Endodermal cell (in vitro differentiated cells): Measurements from ENCODE around the gene GEMIN5. TPM values are rescaled to one million over a fixed set of nuclear protein-coding genes. Genes with fewer than 3 reads are reported as not detected.

Experiments
- DNase-seq: peaks from one replicate; pipeline ENCODE4 v3.0.0-alpha.2; 2017
- H3K27ac ChIP-seq: 2 replicates; pipeline ENCODE4 v1.5.1; 2013; ENCODE audit warnings: mild to moderate bottlenecking, low read depth, low read length, moderate library complexity
- H3K27me3 ChIP-seq: 2 replicates; pipeline ENCODE4 v1.6.1; 2013; ENCODE audit warnings: mild to moderate bottlenecking, low read length, moderate library complexity; ENCODE audit not compliant: insufficient read depth, control insufficient read depth, poor library complexity, severe bottlenecking
- H3K36me3 ChIP-seq: 2 replicates; pipeline ENCODE4 v1.7.0; 2013; ENCODE audit warnings: mild to moderate bottlenecking, low read length, moderate library complexity; ENCODE audit not compliant: control insufficient read depth, insufficient read depth
- H3K4me1 ChIP-seq: one replicate; pipeline ENCODE4 v1.7.0; 2013; ENCODE audit warnings: low read length; ENCODE audit not compliant: control insufficient read depth, insufficient read depth
- H3K4me3 ChIP-seq: 2 replicates; pipeline ENCODE4 v1.5.1; 2013; ENCODE audit warnings: mild to moderate bottlenecking, low read length, moderate library complexity
- H3K9ac ChIP-seq: 2 replicates; pipeline ENCODE4 v1.6.1; 2013; ENCODE audit warnings: mild to moderate bottlenecking, low read length, moderate library complexity; ENCODE audit not compliant: poor library complexity, severe bottlenecking; ENCODE audit errors: extremely low read depth
- H3K9me3 ChIP-seq: 2 replicates; pipeline ENCODE4 v1.6.1; 2013; ENCODE audit warnings: mild to moderate bottlenecking, low read length, moderate library complexity; ENCODE audit not compliant: control insufficient read depth
- H3K27ac Mint-ChIP-seq: 2 replicates; pipeline ENCODE4 v1.8.0; 2020; ENCODE audit warnings: mixed read lengths
- H3K27me3 Mint-ChIP-seq: 2 replicates; pipeline ENCODE4 v1.8.0; 2021; ENCODE audit warnings: mild to moderate bottlenecking, mixed read lengths; ENCODE audit not compliant: insufficient read depth
- H3K36me3 Mint-ChIP-seq: 2 replicates; pipeline ENCODE4 v1.8.0; 2020; ENCODE audit warnings: low read depth, mixed read lengths
- H3K4me1 Mint-ChIP-seq: 2 replicates; pipeline ENCODE4 v1.8.0; 2020; ENCODE audit warnings: mixed read lengths
- H3K4me3 Mint-ChIP-seq: 2 replicates; pipeline ENCODE4 v1.8.0; 2020; ENCODE audit warnings: mild to moderate bottlenecking, moderate library complexity, mixed read lengths
- H3K9me3 Mint-ChIP-seq: 2 replicates; pipeline ENCODE4 v1.8.0; 2020; ENCODE audit warnings: mild to moderate bottlenecking, mixed read lengths
- WGBS, 2 experiments: methylation state at CpG; one replicate each; pipeline versions ENCODE4 v1.1.5 to v1.1.7; 2013; ENCODE audit warnings: missing lambda C conversion rate in 2 of 2, mixed read lengths in 1 of 2; ENCODE audit not compliant: insufficient coverage in 1 of 2, insufficient read length in 1 of 2; 5-methylcytosine and 5-hydroxymethylcytosine counted together
- total RNA-seq, 2 donors: library from RNA; stranded (reverse); fragmentation: NEBNext Ultra II Directional in 1 of 2; extraction: Animal tissue kit (Norgen Biotek cat#: 25700) in 1 of 2; gene quantifications; 2 replicates in 1 of 2; 3 replicates in 1 of 2; pipeline ENCODE4 v1.2.1, GENCODE V29; 2021
- TF ChIP-seq, protein P1 (sequence below): fragments of 200-600 bp; sonication (generic); conservative IDR thresholded peaks from 2 replicates; pipeline ENCODE4 v1.5.0; 2021; ENCODE audit warnings: antibody characterized with exemption, mild to moderate bottlenecking

Gene GEMIN5
- total RNA-seq, 2 donors from 2014 or later, result 25.6 to 26.4 TPM

DNA sequence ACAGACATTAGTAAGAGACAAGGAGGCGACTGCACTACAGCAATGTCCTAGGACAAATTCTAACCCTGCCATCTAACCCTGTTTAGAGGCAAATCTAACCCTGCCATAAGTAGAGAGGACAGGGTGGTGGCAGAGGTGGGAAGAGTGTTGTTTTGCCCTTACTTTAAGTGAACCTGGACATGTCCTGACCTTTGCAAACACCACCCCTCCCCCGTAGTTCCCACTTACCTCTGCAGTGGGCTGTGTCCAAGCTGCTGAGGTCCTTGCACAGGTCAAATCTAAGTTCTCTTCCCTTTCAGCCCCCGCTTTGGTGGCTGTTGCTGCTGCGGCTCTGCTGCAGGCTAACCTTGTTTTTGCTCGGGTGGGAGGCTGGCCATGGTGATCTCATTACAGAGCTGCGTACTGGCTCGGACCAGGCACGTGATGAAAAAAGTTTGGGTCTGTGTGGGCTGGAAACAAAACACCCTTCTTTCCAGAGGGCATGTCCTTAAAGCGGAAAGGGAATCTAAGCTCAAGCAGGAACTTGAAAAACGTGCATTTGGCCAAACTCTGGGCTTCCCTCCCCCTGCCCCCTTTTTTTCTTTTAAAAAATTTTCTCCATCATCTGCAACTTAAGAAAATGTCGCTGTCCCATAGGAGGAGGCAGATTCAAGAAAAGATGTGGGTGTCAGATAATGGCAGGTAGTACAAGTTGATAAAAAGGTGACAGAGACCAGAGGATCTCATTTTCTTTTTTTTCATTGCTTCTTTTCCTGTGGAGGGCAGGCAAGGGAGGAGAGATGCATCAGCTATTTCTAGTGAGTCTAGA, 87.6 kb downstream of the GEMIN5 start, which contains the start of gene FAXDC2:
Gene FAXDC2 (minus strand): TSS at position 349 of the 808 bp plus-strand sequence. CDS start 12,425 bp downstream, outside the sequence.
- DNase-seq, result peak; percentile 88
- H3K27ac Mint-ChIP-seq, result peak within 1 kb of the TSS; percentile 95
- Histone ChIP-seq H3K27me3 (no peaks in the 10 kb centered on the region), H3K4me3 (peak within 1 kb of the TSS; percentile 82), H3K27ac (peak within 1 kb of the TSS; percentile 77), H3K9me3 (no peaks in the 10 kb centered on the region), H3K4me1 (no peaks in the 10 kb centered on the region), H3K36me3 (no peaks in the 10 kb centered on the region), H3K9ac (peak within 1 kb of the TSS; percentile 33)
- WGBS, 2 experiments, result 22 to 33% methylated on average over 6 to 11 of the region's 11 CpGs
- peaks cover 3% of the 10 kb centered on the region for H3K36me3 Mint-ChIP-seq
- H3K27me3 Mint-ChIP-seq, result peaks cover 3% of the 10 kb centered on the region
- peak within 1 kb of the TSS; percentile 66 for H3K4me3 Mint-ChIP-seq
- TF ChIP-seq, protein P1, sequence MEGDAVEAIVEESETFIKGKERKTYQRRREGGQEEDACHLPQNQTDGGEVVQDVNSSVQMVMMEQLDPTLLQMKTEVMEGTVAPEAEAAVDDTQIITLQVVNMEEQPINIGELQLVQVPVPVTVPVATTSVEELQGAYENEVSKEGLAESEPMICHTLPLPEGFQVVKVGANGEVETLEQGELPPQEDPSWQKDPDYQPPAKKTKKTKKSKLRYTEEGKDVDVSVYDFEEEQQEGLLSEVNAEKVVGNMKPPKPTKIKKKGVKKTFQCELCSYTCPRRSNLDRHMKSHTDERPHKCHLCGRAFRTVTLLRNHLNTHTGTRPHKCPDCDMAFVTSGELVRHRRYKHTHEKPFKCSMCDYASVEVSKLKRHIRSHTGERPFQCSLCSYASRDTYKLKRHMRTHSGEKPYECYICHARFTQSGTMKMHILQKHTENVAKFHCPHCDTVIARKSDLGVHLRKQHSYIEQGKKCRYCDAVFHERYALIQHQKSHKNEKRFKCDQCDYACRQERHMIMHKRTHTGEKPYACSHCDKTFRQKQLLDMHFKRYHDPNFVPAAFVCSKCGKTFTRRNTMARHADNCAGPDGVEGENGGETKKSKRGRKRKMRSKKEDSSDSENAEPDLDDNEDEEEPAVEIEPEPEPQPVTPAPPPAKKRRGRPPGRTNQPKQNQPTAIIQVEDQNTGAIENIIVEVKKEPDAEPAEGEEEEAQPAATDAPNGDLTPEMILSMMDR, result no peak
- H3K9me3 Mint-ChIP-seq, result no peaks in the 10 kb centered on the region
- H3K4me1 Mint-ChIP-seq, result peaks cover 17% of the 10 kb centered on the region

DNA sequence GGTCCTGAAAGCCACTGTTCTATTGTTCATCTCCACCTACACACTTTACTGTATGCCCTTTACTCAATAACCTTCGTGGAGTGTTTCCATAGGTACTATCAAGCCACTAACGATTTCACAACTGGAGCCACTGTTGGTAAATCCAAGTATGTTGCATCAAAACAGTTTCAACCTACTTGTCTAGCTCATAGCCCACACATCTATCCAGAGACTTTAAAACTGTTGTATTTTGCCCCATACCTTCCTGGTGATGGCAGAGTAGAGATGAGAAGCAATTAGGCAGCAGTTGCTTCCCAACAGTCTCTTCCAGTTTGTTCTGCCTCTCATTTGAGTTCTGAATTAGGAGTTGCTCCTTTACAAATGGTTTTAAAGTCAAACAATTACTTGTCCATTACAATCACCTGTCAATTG, 88.2 kb downstream of the GEMIN5 start:
- Histone ChIP-seq H3K27me3 (no peaks in the 10 kb centered on the region), H3K27ac (peak overlapping the region; percentile 77), H3K9ac (peak overlapping the region; percentile 33), H3K4me3 (peak overlapping the region; percentile 82), H3K36me3 (no peaks in the 10 kb centered on the region), H3K4me1 (peaks cover 2% of the 10 kb centered on the region), H3K9me3 (no peaks in the 10 kb centered on the region)
- peak overlapping the region; percentile 95 for H3K27ac Mint-ChIP-seq
- H3K27me3 Mint-ChIP-seq, result peaks cover 7% of the 10 kb centered on the region
- TF ChIP-seq, protein P1, result no peak
- peak overlapping the region; percentile 66 for H3K4me3 Mint-ChIP-seq
- peaks cover 20% of the 10 kb centered on the region for H3K4me1 Mint-ChIP-seq
- peaks cover 3% of the 10 kb centered on the region for H3K36me3 Mint-ChIP-seq
- WGBS, 2 experiments, result 77 to 80% methylated on average over 2 of the region's 2 CpGs
- no peak for DNase-seq
- no peaks in the 10 kb centered on the region for H3K9me3 Mint-ChIP-seq

DNA sequence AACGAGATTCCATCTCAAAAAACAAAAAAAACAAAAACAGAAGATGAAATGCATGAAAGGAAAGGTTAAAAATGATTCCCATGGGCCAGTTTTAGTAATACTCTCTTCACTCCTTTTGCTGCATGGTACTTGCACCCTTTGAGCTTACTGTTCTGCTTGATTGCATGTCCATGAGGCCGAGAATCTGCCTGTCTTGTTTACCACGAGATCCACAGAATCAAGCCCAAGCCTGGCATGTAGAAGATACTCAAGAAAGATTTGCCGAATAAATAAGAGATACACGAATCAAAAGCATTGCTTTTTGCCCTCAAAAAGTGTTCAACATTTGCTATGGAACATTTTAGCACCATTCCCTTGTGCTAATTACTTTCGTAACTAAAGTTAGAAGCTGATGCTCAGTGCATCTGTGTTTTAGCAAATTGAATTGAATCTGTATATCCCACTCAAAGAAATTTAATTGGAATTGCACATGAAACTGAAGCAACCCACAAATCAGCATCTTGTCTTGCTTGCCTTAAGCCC, 88.7 kb downstream of the GEMIN5 start:
- TF ChIP-seq, protein P1, result no peak
- 92 to 94% methylated on average over 5 to 6 of the region's 6 CpGs for WGBS, 2 experiments
- Histone ChIP-seq H3K27ac (no peak overlapping the region), H3K27me3 (no peaks in the 10 kb centered on the region), H3K36me3 (no peaks in the 10 kb centered on the region), H3K9ac (no peak overlapping the region), H3K4me1 (peaks cover 4% of the 10 kb centered on the region), H3K9me3 (no peaks in the 10 kb centered on the region), H3K4me3 (no peak overlapping the region)
- Mint-ChIP-seq H3K36me3 (peaks cover 3% of the 10 kb centered on the region), H3K27me3 (peaks cover 12% of the 10 kb centered on the region), H3K4me1 (peaks cover 25% of the 10 kb centered on the region), H3K9me3 (no peaks in the 10 kb centered on the region), H3K4me3 (no peak overlapping the region), H3K27ac (no peak overlapping the region)
- no peak for DNase-seq
